ENCODE measurements around the gene DPP6.

DPP6 gene

DNA sequence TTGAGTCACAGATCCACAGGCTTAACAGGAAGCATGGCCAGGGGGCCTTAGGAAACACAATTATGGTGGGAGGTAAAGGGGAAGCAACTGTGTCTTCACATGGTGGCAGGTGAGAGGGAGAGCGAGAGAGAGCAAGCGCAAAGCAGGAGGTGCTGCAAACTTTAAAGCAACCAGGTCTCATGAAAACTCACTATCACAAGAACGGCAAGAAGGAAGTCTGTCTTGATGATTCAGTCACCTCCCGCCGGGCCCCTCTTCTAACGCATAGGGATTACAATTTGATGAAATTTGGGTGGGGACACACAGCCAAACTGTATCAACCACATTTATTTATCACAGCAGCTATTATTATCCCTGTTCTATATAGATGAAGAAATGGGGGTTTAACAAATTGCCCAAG is 201.6 kb downstream of the DPP6 start:
- no peak for DNase-seq

DNA sequence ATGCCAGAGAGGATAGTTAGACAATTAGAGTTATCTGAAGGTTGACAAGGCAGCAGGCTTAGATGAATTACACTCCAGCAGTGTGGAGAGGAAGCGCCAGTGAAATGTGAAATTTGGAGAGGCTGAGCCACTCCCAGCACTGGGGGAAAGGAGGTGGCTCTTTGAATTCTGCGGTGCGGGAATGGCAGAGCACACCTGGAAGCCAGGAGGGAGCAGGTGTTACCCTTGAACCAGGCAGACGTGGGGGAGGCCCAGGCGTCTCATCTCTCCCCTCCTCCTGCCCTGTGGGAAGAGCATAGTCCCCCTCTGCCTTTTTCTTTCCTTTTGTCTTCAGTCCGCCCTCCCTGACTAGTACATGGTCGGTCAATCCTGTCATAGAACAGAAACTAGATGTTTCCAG is 203.1 kb downstream of the DPP6 start:
- no peak for DNase-seq

DNA sequence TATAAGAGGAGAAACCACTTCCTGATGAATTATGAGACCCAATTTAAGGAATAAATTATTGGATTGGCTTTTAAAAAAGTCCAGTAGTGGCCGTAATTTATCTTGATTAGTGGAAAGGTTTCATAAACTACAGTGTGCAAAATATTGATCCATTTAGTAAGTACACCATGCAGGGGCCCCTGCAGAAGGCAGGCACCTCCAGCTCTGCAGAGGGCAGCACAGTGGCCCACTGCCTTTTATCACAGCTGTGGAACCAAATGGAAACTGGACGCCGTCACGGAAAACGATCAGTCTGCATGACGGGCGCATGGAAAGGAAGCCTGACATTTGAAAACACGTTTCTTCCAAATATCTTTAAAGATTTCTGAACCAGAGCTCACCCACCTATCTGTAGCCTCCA is 204.0 kb downstream of the DPP6 start:
- no peak for DNase-seq

DNA sequence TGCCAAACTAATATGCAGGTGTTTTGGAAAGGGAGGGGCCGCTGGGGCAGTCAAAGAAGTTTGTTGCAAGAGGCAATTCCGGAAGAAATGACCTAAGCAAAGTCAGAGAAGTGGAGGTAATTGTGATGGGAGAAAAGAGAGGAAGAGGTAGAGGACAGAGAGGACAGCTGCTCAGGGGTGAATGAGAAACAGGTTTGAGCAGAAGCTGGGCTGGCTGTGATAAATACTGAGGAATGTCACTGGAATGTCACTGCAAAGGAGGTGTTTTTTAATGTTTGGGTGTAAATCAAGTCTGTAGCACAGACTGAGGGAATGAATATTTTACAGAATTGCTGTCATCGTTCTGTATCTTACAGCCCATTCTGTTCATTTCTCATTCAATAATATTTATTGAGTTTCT is 207.2 kb downstream of the DPP6 start:
- DNase-seq, result no peak

DNA sequence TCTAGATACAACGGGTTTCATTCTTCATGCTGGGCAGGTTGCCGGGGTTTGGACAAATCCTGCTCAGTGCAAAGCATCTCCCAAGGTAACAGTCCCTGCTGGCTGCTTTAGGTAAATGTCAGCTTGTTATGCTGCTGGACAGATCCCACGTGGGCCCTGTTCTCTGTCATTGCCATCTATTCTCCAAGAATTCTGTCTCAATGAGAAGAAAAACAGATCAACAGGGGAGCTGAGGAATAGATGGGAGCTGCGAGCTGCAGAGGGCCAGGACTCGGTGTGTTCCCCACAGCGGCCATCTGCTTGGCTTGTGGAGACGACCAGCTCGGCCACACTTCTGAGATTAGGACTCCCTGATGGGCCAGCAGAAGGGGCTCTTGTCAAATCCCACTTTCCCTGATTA is 235.2 kb downstream of the DPP6 start:
- DNase-seq, result no peak

DNA sequence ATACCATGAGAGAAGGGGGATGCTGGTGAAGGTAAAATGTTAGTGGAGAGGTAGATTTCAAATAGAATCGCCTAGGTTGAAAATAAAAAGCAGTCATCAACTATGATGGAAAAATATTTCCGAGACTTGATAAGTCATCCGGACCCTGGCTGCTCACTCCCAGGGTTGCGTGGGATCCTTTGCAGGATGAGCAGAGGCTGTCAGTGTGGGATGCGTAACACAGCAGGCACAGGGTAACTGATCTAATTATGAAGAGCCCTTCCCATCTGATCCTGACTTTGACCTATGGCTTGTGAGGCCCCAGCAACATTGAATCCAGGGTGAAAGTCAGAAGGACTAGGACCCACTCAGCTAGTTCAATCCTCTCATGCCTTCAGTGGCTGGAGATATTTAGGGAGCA is 236.9 kb downstream of the DPP6 start:
- DNase-seq, result no peak

DNA sequence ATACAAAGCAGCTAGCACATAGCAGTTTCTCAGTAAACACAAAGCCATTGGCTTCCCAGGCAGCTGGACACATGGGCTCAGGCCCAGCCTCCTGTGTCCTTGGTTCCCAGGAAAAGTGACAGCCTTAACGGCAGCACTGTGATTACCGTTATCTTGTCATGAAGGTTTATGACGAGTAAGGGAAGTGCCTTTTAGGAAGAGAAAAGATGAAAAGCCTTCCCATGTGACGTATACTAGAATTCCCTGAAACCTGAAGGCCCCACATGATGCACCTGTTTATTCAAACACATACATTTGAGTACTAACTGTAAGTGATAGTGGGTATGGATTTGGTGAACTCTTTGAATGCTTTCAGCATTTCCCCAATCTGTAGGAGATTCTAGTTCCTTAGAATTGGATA is 244.2 kb downstream of the DPP6 start:
- no peak for DNase-seq

DNA sequence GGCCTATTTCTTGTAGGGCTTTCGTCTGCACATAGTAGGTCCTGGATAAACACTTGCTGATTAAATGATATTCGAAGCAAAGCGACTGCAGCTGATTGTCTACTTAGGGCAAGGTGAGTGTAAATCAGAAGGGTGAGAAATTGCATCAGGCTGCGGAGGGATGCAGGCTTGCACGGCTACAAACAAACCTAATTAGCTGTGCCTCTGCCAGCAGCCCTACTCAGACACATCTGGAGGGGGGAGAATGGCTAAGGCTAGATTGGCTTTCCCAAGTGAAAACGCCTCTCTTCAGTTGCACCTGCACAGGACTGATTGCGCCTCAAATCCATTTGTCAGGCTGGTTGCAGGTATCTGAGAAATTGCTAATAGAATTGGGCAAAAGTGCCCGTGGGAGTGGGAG is 247.5 kb downstream of the DPP6 start:
- DNase-seq, result no peak

DNA sequence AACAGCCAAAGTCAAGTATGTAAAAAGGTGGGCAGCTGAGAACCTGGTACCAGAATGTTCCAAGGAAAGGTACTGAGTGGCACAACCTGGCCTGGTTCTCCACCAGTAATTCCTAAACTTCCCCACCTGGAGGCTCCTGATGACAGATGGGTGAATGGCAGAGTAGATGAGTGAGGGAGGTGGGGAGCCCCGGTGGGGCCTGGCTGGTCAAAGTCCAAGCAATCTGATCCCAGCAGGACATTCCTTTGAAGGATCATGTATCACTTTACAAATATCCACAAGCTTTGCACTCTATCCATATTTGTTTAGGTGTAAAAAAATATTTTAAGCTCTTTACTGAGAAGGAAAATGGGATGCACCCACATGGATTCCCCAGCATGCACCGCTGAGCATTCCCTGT is 250.2 kb downstream of the DPP6 start:
- no peak for DNase-seq

DNA sequence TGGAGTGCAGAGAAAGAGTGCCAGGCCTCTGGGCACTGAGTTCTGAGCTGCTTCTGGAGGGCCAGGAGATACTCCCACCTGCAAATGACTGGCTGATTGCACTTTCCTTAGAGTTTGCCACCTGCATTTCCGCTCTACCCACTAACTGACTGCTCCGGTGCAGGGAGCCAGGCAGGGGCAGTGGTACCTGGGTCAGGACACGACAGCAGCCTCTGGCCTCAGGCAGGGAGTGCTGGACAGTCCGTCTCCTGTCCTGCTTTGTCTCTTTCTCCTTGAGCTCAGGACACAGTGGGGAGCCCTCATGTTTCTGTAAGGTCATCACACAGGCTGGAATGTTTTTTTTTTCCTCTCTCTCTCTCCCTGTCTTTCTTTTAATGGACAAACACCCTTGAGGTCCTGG is 252.0 kb downstream of the DPP6 start:
- DNase-seq, result no peak

DNA sequence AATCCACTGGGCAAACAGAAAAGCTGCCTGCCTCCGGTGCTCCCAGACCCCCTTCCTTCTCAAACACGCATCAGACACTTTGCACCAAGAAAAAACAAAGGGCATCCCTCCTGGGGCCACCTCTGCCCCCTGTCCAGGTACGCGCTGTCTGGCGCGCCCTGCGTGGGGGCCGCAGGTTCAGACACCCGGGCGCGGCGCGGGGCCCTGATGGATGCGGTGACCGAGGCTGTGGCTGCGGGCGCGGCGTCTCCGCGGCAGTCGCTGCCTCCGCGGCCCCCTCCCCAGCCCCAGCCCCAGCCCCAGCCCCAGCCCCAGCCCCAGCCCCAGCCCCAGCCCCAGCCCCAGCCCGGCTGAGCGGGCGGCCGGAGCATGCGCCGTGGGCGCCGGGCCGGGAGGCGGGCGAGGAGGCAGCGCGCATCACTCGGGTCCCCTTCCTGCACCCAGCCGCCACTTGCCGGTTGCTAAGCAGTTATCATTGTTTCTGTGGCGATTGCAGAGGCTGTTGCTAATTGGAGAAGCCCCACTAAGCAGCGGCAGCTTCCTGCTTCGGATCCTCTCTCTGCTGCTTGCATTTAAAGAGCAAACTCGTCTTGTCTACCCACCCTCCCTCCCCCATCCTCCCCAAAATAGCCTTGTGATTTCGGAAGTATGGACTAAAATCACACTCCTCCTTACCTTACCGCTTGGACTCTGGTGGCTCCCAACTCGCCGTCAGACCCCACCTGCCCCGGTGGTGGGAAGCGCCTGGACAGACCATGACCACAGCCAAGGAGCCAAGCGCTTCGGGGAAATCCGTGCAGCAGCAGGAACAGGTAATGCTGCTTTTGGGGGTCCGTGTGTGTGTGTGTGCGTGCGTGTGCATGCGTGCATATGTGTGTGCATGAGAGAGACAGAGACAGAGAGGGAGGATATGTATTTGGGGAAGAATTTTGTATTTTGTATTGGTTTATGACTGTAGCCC is 252.8 kb downstream of the DPP6 start:
- DNase-seq, result no peak

DNA sequence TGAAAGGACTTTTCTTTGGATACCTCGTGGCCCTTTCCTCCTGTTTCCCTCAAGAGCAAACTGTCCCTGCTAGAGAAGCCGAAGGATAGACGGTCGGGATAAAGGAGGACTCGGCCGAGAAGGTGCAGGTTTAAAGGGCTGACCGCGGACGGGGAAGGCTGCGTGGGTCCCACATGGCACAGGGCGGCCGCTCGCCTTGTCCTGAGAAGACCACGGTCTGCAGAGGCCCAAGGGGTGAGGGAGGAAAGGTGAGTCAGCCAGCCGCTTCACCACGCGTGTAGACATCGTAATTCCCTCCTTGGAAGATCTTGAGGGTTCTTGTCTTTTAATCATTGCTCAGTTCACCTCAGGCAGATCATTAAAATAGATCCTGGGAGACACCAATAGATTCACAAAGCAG is 253.8 kb downstream of the DPP6 start:
- DNase-seq, result no peak

DNA sequence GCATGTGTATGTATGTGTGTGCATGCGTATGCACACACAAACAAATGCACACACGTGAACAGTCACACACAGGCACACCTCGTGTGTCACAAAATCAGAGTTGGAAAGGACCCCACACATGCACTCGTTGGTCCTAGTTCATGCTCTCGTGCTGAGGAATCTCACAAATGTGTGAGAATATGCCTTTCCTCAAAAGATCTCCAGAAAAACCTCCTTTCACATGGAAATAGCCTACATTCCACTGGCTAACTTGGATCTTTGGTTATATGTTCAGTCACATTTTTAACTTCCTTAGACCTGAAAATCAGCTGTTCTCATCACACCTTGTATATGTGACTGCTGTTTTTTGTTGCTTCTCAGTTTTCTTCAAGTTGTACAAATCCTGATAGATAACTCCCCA is 256.7 kb downstream of the DPP6 start:
- DNase-seq, result no peak

DNA sequence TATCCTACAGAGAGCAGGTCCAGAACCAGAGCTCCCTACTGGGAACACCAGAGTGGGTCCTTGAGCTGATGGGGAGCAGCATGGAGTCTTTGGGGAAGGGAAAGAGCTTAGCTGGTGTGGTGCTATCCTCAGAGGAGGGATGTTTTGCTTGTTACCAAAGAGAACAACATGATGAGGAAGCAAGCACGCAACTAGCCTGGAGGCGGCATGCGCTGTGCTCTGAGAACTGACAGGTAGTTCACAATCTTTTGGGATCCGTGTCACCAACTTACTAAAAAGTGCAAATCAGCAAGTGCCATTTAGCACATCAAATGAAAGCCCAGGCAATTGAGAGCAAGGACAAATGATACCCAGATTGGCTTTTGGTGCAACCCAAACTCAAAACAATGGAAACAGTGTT is 257.9 kb downstream of the DPP6 start:
- DNase-seq, result no peak

DNA sequence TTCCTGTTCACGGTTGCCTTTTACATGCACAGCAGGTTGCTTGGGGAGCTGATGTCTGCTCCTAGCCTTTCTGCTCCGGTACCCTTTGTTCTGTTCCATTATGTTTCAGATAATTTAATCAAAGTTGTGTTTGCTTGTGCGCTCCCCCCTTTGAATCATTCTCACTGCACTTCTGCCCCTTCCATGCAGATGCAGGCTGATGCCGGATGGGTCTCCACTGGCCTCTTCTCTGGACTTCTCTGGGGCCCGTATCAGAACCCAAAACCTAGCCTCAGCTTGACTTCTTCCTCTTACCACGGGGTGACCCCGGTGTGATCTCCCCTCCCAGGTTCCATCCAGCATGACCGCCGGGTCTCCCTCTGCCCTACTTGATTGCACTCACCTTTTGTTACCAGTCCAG is 272.0 kb downstream of the DPP6 start:
- no peak for DNase-seq

DNA sequence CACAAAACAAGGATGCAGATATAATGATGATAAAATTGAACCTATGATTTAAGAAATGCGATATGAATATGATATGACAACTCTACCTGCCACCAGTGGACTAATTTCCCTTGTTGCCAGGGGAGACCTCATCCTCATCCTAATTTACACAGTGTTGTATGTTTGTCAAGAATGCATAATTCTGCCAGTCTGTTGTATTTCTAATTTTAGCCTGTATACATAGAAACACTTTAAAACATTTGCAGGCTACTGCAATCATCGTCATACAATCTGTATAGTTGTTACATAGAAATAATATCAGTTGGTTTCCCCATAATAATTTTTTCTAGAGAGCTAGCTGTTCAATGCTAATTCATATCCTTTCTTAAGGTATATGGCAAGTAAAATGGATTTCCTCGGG is 274.2 kb downstream of the DPP6 start:
- no peak for DNase-seq

DNA sequence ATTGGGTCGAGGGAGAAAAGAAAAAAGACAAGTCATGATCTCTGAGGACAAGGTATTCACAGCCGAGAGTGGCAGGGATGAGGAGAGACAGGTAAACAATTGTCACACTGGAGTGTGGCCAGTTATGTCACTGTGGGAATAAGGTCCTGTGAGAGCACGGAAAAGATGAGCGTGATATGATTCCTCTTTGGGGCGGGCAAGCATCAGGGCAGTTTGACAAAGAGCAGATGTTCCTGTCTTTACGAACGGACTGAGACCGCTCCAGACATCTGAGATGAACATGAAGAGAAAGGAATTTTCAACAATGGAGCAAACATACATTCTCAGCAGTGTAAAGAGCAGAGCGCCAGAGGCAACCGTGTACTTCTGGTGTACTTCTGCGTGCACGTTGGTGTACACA is 278.1 kb downstream of the DPP6 start:
- DNase-seq, result no peak

DNA sequence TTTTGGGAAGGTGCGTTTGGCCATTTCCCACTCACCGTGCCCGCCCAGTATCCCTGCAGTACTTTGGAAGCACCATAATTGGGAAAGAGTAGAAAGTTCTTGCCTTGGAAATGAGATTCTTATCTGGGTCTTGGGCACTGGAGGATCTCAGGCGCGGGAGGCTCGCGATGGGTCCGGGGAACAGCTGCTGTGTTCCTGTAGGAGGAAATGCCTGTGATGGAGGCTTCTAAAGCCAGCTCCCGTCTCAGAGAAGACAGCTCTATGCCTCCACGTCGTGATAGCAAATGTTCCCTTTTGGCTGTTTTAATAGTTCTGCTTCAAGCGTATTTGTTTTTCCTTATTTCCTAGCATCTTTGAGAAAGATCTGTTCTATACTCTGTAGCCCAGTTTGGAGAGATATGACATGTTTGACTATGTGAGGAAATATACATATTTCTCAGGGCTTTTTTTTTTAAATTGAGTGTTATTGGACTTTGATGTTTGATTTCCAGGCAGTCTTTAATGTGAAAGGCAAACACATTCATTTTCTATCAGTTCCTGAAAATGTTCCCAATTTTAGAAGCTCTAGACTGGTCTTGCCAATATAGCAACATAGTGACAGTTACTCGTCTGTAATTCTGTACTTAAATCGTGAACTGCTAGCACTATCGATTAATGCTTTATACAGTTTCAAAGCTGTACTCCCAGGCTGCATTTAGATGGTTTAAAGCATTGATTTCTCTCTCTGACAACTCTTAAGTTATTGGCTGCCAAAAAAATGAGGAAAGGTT is 280.8 kb downstream of the DPP6 start:
- no peak for DNase-seq

DNA sequence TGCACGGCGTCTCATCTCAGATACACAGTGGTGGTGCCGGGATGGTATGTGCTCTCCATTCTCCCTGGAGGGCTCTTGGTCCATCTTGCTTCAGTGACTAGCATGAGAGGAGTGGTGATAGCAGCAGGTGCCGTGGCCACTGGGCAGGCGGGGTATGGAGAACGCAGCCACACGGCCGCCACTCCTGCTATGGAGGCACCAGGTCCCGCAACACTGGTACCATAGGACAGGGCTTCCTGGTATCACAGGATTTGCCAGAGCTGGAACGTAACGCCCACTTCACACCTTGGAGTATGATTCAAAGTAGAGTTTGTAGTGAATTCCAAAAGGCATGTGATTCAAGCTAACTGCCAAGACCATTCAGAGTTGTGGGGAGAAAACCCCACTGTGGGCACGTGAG is 284.1 kb downstream of the DPP6 start:
- DNase-seq, result no peak

DNA sequence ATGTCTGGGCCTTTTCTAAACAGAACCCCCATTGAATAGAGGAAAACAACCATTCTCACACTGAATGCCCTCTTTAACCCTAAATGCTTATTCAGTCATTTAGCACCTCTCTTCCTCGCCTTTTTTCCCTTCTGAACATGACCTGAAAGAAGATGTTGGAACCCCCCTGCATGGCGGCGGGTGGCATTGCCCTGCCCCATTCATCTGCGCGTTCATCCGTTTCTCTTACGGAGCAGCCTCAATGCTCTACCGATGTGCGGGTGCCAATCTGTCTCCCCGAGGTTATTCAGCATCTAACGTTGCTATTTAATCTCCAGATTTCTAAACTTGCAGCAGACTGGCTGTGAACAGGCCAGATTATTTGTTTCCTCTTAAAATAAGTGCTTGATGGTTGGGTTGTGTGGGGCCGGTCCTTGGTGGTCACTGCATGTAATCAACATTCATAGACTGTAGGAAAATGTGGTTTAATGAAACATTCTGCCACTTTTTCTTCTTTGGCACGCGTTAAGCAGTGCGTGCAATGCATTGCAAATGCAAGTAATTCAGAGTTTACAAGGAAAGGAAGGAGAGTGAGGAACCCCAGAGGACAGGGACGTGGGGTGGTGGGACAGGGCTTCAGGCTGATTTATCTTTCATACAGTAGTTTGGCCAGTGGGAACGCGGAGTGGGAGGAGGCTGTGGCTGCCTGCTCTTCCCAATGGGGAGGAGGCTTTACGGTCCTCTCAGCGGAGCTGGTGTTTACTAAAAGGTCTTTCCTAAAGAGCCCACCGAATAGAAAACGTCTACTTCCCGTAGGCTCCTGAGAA is 286.7 kb downstream of the DPP6 start:
- DNase-seq, result no peak

DNA sequence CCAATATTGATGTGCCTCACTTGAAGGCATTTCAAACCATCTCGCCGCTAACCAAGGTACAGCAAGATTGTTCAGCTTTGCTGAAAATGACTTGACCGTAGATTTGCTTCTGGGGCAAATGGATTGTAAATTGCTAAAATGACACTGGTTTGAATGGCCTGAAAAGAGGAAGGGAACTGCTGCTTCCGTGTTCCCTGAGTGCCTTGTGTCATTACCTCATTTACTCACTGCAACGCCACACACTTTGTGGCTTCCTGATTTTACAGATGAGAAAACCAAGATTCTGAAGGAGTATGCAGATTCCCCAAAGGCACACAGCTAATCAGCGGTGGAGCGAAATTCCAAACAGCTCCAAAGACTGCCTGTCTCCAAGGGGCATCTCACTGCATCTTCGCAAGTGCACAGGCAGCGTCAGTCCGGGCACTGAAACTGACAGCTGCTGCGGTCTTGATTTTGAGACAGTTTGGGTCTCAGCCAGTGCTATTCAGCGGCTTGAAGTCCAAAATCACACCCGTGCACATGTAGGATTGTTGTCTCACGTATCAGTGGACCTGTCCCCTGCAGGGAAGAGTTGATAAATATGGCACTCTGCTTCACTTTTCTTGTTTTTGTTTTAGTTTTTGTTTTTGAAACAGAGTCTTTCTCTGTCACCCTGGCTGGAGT is 290.9 kb downstream of the DPP6 start:
- no peak for DNase-seq

DNA sequence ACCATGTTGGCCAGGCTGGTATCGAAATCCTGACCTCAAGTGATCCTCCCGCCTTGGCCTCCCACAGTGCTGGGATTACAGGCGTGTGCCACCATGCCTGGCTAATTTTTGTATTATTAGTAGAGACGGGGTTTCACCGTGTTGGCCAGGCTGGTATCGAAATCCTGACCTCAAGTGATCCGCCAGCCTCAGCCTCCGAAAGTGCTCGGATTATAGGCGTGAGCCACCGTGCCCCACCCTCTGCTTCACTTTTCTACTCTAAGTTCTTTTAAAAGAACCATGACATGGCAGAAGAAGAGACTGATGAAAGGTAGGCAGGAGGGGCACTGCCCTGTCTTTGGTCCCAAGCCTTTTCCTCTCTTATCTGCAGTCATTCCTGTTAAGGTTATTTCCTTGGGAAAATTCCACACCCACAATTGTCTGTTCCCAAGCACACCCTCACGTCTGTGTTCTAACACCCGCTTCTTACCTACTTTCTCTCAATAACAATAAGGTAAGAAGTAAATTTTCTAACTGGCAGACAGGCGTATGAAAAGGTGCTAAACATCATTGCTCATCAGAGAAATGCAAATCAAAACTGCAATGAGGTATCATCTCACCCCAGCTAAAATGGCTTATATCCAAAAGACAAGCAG is 291.7 kb downstream of the DPP6 start:
- DNase-seq, result no peak

All from GOT3 (cell line).